Spleen (tissue), 7 donors: ENCODE data around the gene GP1BB.

ENCODE experiments used
- CTCF ChIP-seq, 11 experiments: fragments of 200-600 bp in 7 of 11; fragments of 450-650 bp in 4 of 11; sonication (generic) in 4 of 11; IDR thresholded peaks in 8 of 11; conservative IDR thresholded peaks in 3 of 11; 1 replicate in 7 of 11; 2 replicates in 4 of 11; pipeline versions ENCODE4 v1.4.0 to v1.8.0; 2016 to 2021; ENCODE audit warnings: antibody characterized with exemption in 11 of 11, inconsistent platforms in 4 of 11, mild to moderate bottlenecking in 1 of 11
- POLR2A ChIP-seq, 3 donors: fragments of 450-650 bp; IDR thresholded peaks; one replicate each; pipeline ENCODE4 v1.5.1; 2017; ENCODE audit warnings: antibody characterized with exemption in 3 of 3, mild to moderate bottlenecking in 1 of 3
- POLR2AphosphoS5 ChIP-seq, 3 donors: sonication (generic); formaldehyde crosslinking; IDR thresholded peaks; one replicate each; pipeline ENCODE4 v1.5.1; 2017; ENCODE audit warnings: antibody characterized with exemption in 3 of 3
- donor health status: DM: no; HTN: no; CAD: no; lungs with moderate emphysema.
- donor health status: DM: no; HTN: no; CAD: no.
- donor health status: DM: no; HTN: no; CAD: no.

- no peak for TF ChIP-seq CTCF (IDR thresholded peaks at IDR 0.05 in 8 of 11, conservative IDR thresholded peaks at IDR 0.05 in 3 of 11)
- TF ChIP-seq POLR2A (IDR thresholded peaks at IDR 0.05) = no peak
- TF ChIP-seq POLR2AphosphoS5 (IDR thresholded peaks at IDR 0.05) = no peak
Measured at GRCh38 chr22:19720999-19721329, 2.4 kb upstream of the GP1BB start.
